NCI-H345 treated with DMSO at 0.1 percent for 48 hours (cell line): Measurements from ENCODE around the gene TXNRD2.

ENCODE experiments used
- DNase-seq: peaks from one replicate; lab custom pipeline; 2025; ENCODE audit not compliant: unreplicated experiment; lab: John Stamatoyannopoulos, UW

Gene TXNRD2

DNA sequence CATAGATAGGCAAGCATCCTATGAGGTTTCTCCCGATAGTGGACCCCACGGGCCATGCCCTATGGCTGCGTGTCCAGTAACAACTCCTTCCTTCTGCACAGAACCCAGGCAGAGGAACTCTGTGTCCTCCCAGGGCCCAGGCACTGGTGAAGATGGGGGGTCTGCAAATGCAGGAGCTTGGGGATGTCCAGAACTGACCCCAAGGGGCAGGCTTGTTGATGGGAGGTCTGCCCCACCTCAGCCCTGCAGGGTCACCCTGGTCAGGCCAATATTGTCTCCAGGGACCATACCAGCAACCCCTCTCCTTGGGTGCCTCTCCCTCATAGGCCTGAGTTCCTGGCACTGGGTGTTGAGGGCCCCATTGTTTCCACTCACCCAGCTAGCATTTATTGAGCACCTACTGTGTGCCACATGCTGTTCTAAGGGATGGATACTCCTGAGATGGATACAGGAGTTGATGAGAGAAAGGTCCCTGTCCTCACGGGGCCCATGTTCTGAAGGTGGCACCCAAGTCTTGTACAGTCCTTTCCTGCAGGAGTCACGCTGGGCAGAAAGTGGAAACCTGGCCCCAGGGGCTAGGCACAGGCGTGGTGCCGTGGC lies 26.3 kb upstream of the TXNRD2 start:
- no peak for DNase-seq

DNA sequence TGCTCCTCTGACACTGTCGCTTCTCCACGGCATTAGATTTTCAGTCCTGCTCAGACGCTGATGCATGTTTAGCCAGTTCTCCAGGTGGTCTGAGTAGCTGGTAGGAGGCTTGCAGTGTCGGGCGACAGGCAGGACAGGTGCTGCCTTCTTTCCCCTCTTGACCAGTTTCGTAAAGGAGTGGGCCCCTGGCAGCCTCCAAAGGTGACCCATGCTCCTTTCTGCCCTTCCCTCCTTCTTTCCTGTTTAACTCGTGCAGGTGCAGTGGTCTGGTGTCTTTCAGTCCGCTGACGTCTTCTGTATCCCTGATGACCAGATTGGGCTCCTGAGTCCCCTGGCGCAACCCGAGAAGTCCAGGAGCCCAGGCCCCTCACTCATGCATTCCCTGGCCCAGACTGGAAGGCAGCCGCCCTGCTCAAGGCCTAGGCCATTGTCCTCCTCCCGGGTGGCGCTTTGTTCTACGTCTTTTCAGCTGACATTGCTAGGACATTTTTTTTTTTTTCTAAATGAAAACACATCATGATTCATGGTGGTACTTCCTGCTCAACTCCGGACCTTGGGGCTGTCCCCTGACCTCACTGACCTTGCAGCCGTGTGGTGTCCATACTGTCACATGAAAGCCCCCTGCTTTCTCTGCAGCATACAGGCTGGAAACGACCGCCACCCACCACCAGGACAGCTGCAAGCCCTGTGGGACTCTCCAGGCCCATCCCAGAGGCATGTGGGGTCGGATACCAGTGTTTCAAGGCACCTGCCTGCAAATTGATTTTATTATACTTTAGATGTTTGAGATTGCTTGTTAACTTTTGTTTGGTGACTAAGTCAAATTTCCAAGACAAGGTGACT lies 25.5 kb upstream of the TXNRD2 start:
- no peak for DNase-seq

DNA sequence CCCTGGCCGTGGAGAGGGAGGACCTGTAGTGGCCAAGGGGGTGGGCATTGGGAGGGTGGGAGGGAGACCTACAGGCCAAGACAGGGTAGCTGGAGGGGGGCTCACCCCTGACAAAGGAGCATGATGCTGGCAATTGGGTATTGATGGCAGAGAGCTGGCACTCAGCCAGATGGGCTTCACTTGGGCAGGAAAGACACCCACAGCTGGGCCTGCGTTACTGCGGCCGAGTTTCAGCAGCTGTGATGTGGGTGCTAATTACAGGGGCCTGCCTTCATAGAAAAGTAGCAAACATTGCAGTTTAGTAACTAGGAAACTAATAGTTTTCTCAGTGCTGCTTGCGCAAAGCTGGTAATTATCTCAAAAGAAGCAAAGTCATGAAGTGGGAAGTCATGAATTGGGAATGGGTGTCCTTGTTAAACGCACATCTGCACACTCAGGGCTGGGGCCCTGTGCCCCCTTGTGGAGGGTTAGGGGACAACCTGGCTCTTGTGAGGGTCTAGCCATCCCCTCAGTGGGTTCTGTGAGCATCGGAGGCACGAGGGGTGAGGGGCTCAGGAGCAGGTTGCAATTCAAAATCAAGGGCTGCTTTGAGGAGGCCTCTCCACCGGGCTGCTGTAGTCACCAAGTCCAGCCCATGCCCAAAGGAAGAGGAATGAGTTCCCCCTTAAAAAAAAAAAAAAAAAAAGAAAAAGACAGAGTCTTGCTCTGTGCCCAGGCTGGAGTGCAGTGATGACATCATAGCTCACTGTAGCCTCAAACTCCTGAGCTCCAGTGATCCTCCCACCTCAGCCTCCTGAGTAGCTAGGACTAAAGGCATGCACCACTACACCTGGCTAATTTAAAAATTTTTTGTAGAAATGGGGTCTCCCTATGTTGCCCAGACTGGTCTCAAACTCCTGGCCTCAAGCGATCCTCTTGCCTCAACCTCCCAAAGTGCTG lies 24.4 kb upstream of the TXNRD2 start:
- DNase-seq: peak; percentile 12

- no peak for DNase-seq
Observed at GRCh38 chr22:19964701-19965386, 23.2 kb upstream of the TXNRD2 start.

DNA sequence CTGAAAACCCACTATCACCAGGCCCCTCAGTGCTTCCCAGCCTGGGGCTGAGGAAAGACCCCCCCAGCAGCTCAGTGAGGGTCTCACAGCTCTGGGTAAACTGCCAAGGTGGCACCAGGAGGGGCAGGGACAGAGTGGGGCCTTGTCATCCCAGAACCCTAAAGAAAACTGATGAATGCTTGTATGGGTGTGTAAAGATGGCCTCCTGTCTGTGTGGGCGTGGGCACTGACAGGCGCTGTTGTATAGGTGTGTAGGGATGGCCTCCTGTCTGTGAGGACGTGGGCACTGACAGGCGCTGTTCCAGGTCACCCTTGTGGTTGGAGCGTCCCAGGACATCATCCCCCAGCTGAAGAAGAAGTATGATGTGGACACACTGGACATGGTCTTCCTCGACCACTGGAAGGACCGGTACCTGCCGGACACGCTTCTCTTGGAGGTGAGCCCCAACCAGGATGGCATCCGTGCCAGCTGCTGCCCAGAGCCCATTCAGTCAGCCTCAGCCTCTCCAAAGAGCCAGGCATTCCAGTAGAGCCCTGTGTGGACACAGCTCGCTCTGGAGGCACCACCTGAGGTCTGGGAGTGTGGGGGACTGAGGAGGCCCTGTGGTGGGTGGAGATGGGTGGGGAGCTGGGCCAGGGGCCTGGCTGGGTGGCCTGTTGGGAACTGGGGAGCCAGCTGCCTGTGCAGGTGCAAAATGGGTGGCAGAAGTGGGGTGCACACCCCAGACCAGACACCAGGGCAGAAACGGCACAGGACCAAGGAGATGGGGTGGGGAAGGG lies 22.4 kb upstream of the TXNRD2 start:
- DNase-seq: no peak

GRCh38 chr22:19962909-19963806 lies 21.5 kb upstream of the TXNRD2 start:
- DNase-seq: no peak

DNA sequence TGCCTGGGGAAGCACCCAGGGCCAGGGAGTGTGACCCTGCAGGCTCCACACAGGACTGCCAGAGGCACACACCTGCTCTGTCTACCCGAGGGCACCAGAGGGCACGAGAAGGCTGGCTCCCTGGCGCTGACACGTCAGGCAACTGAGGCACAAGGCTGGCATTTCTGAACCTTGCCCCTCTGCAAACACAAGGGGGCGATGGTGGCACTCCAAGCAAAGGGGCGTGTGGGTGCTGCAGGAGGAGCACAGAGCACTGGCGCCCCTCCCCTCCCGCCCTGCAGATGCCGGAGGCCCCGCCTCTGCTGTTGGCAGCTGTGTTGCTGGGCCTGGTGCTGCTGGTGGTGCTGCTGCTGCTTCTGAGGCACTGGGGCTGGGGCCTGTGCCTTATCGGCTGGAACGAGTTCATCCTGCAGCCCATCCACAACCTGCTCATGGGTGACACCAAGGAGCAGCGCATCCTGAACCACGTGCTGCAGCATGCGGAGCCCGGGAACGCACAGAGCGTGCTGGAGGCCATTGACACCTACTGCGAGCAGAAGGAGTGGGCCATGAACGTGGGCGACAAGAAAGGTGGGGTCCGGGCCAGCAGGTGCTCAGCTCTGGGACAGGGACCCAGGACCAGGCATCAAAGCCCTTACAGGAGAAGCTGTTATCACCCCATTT lies 20.8 kb upstream of the TXNRD2 start:
- peak; percentile 48 for DNase-seq

DNA sequence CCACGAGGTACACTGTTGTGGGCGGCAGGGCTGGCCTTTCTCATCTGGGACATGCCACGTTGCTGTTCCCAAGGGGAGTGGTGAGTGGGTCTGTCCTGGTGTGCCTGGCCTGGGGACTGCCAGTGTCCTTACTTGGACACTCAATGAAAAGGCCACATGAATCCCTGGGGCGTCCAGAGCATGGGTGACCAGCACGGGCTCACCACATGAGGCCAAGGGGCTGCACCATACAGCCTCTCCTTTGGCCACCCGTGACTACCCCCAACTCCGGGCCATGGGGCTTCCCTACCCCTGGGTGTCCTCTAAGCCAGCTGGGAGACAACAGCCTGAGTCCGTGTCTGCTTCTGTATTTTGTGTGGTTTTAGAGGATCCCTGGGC lies 20.2 kb upstream of the TXNRD2 start:
- DNase-seq: no peak

DNA sequence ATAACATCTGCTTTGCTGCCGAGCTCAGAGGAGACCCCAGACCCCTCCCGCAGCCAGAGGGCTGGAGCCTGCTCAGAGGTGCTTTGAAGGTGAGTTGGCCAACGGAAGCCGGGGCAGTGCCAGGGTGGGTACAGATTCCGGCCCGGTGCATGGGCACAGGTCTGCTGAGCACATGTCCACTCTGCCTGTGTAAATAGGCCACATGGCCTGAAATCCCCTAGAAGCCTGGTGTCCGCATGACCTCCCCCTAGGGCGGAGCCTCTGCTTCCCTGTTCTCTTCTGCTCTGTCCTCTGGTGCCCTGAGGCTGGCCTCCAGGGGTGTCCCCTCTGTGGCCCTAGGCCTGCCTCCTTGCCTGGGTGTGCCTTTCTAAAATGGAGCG lies 19.6 kb upstream of the TXNRD2 start:
- no peak for DNase-seq

DNA sequence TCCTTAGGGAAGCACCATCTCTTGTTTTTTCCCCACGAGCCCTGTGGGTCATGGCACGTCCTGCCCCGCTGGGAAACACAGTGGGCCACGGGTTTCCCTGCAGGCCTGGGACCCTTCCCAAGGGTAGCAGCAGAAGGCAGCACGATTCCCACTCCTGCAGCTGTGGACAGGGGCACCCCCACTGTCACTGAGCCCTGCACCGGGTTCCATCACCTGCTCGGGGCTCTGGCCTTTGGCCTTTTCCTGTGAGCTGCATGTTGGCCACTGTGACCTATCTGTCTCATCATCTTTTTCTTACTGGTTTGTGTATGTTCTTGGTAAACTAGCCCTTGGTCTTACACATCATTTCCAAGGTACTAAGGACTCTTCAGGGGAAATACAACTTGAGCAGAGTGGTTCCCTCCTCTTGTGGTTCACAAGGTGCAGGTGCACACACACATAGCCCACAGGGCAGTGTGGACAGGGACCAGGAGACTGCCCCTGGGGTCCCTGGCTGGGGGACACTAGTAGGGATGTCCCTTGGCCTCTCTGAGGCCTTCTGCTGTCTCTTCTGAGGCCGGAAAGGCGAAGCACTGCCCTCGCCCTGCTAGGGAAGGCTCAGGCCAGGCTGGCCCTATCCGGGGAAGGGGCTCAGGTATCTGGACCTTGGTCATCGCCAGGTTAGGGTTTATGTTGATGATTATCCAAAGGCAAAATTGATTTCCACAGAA lies 19.0 kb upstream of the TXNRD2 start:
- no peak for DNase-seq

GRCh38 chr22:19959587-19960490 lies 18.2 kb upstream of the TXNRD2 start:
- DNase-seq: no peak

GRCh38 chr22:19959043-19959586 lies 17.5 kb upstream of the TXNRD2 start:
- no peak for DNase-seq

DNA sequence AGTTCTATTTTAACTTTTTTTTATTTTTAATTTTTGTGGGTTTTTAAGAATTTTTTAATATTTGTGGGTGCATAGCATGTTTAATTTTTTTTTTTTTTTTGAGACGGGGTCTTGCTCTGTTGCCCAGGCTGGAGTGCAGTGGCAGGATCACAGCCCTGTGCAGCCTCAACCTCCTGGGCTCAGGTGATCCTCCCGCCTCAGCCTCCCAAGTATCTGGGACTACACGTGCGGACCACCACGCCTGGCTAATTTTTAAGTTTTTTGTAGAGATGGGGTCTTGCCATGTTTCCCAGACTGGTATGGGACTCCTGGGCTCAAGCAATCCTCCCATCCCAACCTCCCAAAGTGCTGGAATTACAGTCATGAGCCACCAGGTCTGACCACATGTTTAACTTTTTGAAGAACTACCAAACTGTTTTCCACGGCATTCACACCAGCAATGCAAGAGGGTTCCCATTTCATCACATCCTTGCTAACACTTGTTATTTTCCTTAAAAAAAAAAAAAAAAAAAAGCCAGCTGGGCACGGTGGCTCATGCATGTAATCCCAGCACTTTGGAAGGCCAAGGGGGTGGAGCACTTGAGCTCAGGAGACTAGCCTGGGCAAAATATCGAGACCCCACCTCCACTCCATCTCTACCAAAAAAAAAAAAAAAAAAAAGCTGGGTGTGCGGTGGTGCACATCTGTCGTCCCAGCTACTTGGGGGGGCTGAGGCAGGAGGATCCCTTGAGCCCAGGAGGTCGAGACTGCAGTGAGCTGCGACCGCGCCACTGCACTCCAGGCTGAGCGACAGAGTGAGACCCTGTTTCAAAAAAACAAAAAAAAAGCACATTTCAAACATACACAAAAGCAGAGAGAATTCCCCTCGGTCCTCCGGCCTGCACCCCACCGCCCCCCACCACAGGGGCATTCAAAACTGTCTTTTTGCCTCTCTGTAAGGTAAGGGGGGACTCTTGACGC lies 16.7 kb upstream of the TXNRD2 start:
- DNase-seq: no peak

- no peak for DNase-seq
Observed at GRCh38 chr22:19957445-19957844, 15.8 kb upstream of the TXNRD2 start.

DNA sequence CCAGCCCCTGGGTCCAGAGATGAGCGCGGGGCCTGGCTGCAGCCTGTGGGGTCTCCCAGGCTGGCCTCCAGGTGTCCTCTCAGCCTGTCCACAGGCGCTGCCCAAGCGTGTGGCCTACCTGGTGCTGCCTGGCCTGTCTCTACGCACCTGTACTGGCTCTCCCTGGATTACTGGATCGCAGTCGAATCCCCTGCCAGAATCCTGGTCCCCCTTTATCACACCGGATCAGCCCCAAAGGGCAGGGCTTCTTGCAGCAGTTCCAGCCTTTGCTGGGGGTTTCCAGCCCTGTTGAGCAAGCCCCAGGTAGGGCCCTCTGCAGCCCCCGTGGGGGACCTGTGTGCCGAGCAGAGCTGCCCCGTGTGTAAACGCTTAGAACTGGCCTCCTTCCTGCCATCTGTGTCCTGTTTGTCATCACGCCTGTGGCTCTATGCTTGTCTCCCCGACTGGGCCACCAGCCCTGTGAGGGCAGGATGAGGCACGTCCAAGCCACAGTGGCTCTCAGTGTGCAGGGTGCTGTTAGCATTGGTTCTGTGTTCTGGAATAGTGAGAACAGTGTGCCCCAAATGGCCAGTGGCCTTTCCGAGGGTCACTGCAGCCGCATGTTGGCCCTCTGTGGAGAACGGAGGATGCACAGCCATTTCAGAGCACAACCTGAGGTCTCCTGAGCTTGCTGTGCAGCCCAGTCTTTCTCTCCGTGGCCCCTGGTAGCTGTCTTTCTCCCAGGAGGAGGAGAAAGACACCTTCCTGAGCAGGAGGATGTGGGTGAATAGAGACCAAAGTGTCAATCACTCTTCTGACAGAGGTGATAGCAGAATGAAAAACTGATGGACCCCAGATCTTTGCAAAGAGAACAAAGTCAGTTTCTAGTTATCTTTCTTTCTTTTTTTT lies 13.9 kb upstream of the TXNRD2 start:
- no peak for DNase-seq
